A673 (cell line): Measurements from ENCODE around the gene CD93. TPM values are rescaled to one million over a fixed set of nuclear protein-coding genes. Genes with fewer than 3 reads are reported as not detected.

Experiments used
- BruUV-seq: library from RNA; stranded (reverse); fragments of 400-500 nt; replicated peaks from 2 replicates; lab custom pipeline; 2021; lab: Mats Ljungman, UMichigan
- CTCF ChIA-PET: fragments of 300-600 bp; sonication (Branson Sonifier 250); formaldehyde crosslinking; loops from one replicate; lab custom pipeline; 2022; ENCODE audit warnings: antibody characterized with exemption; lab: Charles Lee
- POLR2A ChIA-PET: fragments of 300-600 bp; sonication (Branson Sonifier 250); formaldehyde crosslinking; loops from one replicate; lab custom pipeline; 2022; ENCODE audit warnings: antibody characterized with exemption; ENCODE audit not compliant: low non-redundant PET; lab: Charles Lee
- DNase-seq: peaks from one replicate; pipeline ENCODE4 v3.0.0-alpha.2; 2015; ENCODE audit warnings: low spot score
- H3K27ac ChIP-seq: fragments of 200-600 bp; sonication (generic); 2 replicates; pipeline ENCODE4 v1.5.1; 2016; ENCODE audit warnings: mixed run types, low read depth, mild to moderate bottlenecking, mixed read lengths, antibody characterized with exemption, low read length; ENCODE audit not compliant: poor library complexity, severe bottlenecking
- H3K27me3 ChIP-seq: fragments of 200-600 bp; sonication (generic); replicated peaks from 2 replicates; pipeline ENCODE4 v1.6.1; 2017; ENCODE audit warnings: mixed run types, low read depth, mild to moderate bottlenecking, mixed read lengths, antibody characterized with exemption, low read length; ENCODE audit not compliant: insufficient read depth, poor library complexity
- H3K36me3 ChIP-seq: fragments of 200-600 bp; sonication (generic); 2 replicates; pipeline ENCODE4 v1.6.1; 2016; ENCODE audit warnings: mixed run types, mild to moderate bottlenecking, mixed read lengths, antibody characterized with exemption, low read length; ENCODE audit not compliant: insufficient read depth, poor library complexity, severe bottlenecking
- H3K4me1 ChIP-seq: fragments of 200-600 bp; sonication (generic); 2 replicates; pipeline ENCODE4 v1.6.1; 2017; ENCODE audit warnings: mixed run types, mild to moderate bottlenecking, mixed read lengths, antibody characterized with exemption, low read length; ENCODE audit not compliant: insufficient read depth, poor library complexity, severe bottlenecking
- H3K4me3 ChIP-seq: fragments of 200-600 bp; sonication (generic); 2 replicates; pipeline ENCODE4 v1.5.1; 2016; ENCODE audit warnings: low read depth, mixed run types, mild to moderate bottlenecking, mixed read lengths, low read length; ENCODE audit not compliant: poor library complexity, severe bottlenecking
- H3K9me3 ChIP-seq: fragments of 200-600 bp; sonication (generic); 2 replicates; pipeline ENCODE4 v1.6.1; 2016; ENCODE audit warnings: mixed run types, low read depth, mild to moderate bottlenecking, mixed read lengths, antibody characterized with exemption, low read length; ENCODE audit not compliant: poor library complexity, severe bottlenecking
- CTCF ChIP-seq: fragments of 300-800, 200-600 bp; sonication (generic); conservative IDR thresholded peaks from 2 replicates; pipeline ENCODE4 v1.5.1; 2017; ENCODE audit warnings: low read depth, mild to moderate bottlenecking, antibody characterized with exemption, low read length, moderate library complexity, mixed read lengths
- EZH2 ChIP-seq: fragments of 200-600 bp; sonication (generic); IDR thresholded peaks from 2 replicates; pipeline ENCODE4 v1.6.1; 2017; ENCODE audit warnings: borderline replicate concordance, low read depth, mild to moderate bottlenecking, mixed read lengths, antibody characterized with exemption, low read length; ENCODE audit not compliant: poor library complexity, severe bottlenecking
- intact Hi-C: fragments of 100-400 bp; cut with micrococcal nuclease; formaldehyde crosslinking; loops from one replicate; pipeline ENCODE4 v1.10.0; 2022; ENCODE audit not compliant: unreplicated experiment
- total RNA-seq: library from RNA; stranded (reverse); gene quantifications from 2 replicates; pipeline ENCODE4 v1.2.3, GENCODE V29; 2021

The CD93 gene
- total RNA-seq, 1 experiment from 2014 or later, result 0.06 TPM

GRCh38 chr20:23043376-23043775 lies 42.7 kb downstream of the CD93 start:
- Histone ChIP-seq H3K36me3 (no peaks in the 10 kb centered on the region), H3K27ac (no peak overlapping the region), H3K9me3 (no peaks in the 10 kb centered on the region), H3K4me3 (no peak overlapping the region), H3K27me3 (peaks cover 88% of the 10 kb centered on the region), H3K4me1 (no peaks in the 10 kb centered on the region)
- POLR2A ChIA-PET, result no interaction called here
- intact Hi-C loops, result no loop called here
- no peak for TF ChIP-seq CTCF
- no peak for TF ChIP-seq EZH2
- CTCF ChIA-PET, result no interaction called here
- BruUV-seq, result no TSS peak
- DNase-seq, result no peak

GRCh38 chr20:23042270-23042669 lies 43.9 kb downstream of the CD93 start:
- H3K36me3 ChIP-seq, result no peaks in the 10 kb centered on the region
- H3K27me3 ChIP-seq, result peaks cover 85% of the 10 kb centered on the region
- H3K27ac ChIP-seq, result no peak overlapping the region
- no peak for DNase-seq
- ChIA-PET CTCF (interaction anchor here (0.6 kb wide), 1 partner anchor 741 kb away, joined by 3 read pairs; no protein-coding TSS in a partner anchor), POLR2A (interaction anchor here (0.7 kb wide), 1 partner anchor 111 kb away, joined by 9 read pairs; no protein-coding TSS in a partner anchor)
- BruUV-seq, result no TSS peak
- intact Hi-C loops, result no loop called here
- no peaks in the 10 kb centered on the region for H3K4me1 ChIP-seq
- H3K9me3 ChIP-seq, result no peaks in the 10 kb centered on the region
- no peak overlapping the region for H3K4me3 ChIP-seq
- TF ChIP-seq CTCF (no peak), EZH2 (no peak)

- Histone ChIP-seq H3K27ac (no peak overlapping the region), H3K4me3 (no peak overlapping the region), H3K4me1 (no peaks in the 10 kb centered on the region), H3K36me3 (no peaks in the 10 kb centered on the region), H3K27me3 (peaks cover 70% of the 10 kb centered on the region), H3K9me3 (no peaks in the 10 kb centered on the region)
- no peak for TF ChIP-seq CTCF
- no peak for TF ChIP-seq EZH2
- ChIA-PET CTCF (no interaction called here), POLR2A (no interaction called here)
- no peak for DNase-seq
- BruUV-seq, result no TSS peak
- intact Hi-C loops, result no loop called here
Measured at GRCh38 chr20:23039885-23040508, 46.1 kb downstream of the CD93 start.
